SK-N-SH (cell line): ENCODE measurements around the gene LGI4. TPM values are rescaled to one million over a fixed set of nuclear protein-coding genes. Genes with fewer than 3 reads are reported as not detected.

Experiments used
- CTCF ChIA-PET: fragments of 300-600, 350-600 bp; formaldehyde crosslinking; extraction: SDS; loops from one replicate; lab custom pipeline; 2021; lab: Yijun Ruan, JAX
- POLR2A ChIA-PET: fragments of 350-600 bp; sonication (Branson Sonifier 250); formaldehyde crosslinking; extraction: SDS; loops from one replicate; lab custom pipeline; 2020; ENCODE audit warnings: antibody characterized with exemption, inconsistent platforms; lab: Yijun Ruan, JAX
- DNase-seq: peaks from one replicate; pipeline ENCODE4 v3.0.0; 2012
- H2AFZ ChIP-seq: fragments of 200-600 bp; sonication (generic); 2 replicates; pipeline ENCODE4 v1.8.1; 2016; ENCODE audit warnings: antibody characterized with exemption, mild to moderate bottlenecking, low read depth
- H3F3A ChIP-seq: fragments of 200-600 bp; sonication (generic); replicated peaks from 2 replicates; pipeline ENCODE3; 2016; ENCODE audit warnings: antibody characterized with exemption, mild to moderate bottlenecking; ENCODE audit not compliant: insufficient read depth
- H3K27ac ChIP-seq, 2 experiments: fragments of 200-500 bp in 1 of 2; fragments of 200-600 bp in 1 of 2; sonication (Bioruptor generic) in 1 of 2; sonication (generic), shearing (Covaris generic) in 1 of 2; 2 replicates each; pipeline versions ENCODE4 v1.5.1 to v1.6.1; 2014 to 2016; ENCODE audit warnings: low read depth in 2 of 2, inconsistent platforms in 1 of 2, low read length in 1 of 2, mild to moderate bottlenecking in 1 of 2, mixed read lengths in 1 of 2
- H3K27me3 ChIP-seq: fragments of 200-600 bp; sonication (generic), shearing (Covaris generic); 2 replicates; pipeline ENCODE4 v1.6.1; 2016; ENCODE audit warnings: mixed run types; ENCODE audit not compliant: insufficient read depth
- H3K36me3 ChIP-seq, 2 experiments: fragments of 200-500 bp in 1 of 2; fragments of 200-600 bp in 1 of 2; sonication (Bioruptor generic) in 1 of 2; sonication (generic) in 1 of 2; replicated peaks in 1 of 2; 2 replicates each; pipeline versions ENCODE3 to v1.5.1; 2014 to 2016; ENCODE audit warnings: low read length in 1 of 2, mild to moderate bottlenecking in 1 of 2; ENCODE audit not compliant: insufficient read depth in 2 of 2, control insufficient read depth in 1 of 2
- H3K4me1 ChIP-seq, 2 experiments: fragments of 200-500 bp in 1 of 2; fragments of 200-600 bp in 1 of 2; sonication (Bioruptor generic) in 1 of 2; sonication (generic), shearing (Covaris generic) in 1 of 2; 2 replicates each; pipeline versions ENCODE4 v1.5.1 to v1.6.1; 2014 to 2016; ENCODE audit warnings: low read depth in 1 of 2, low read length in 1 of 2, mixed run types in 1 of 2; ENCODE audit not compliant: insufficient read depth in 2 of 2, control insufficient read depth in 1 of 2
- H3K4me2 ChIP-seq: fragments of 200-600 bp; sonication (generic), shearing (Covaris generic); 2 replicates; pipeline ENCODE4 v1.6.1; 2017; ENCODE audit warnings: mixed run types
- H3K4me3 ChIP-seq, 2 experiments: fragments of 200-500 bp in 1 of 2; fragments of 200-600 bp in 1 of 2; sonication (Bioruptor generic) in 1 of 2; sonication (generic), shearing (Covaris generic) in 1 of 2; 2 replicates each; pipeline versions ENCODE4 v1.5.1 to v1.8.1; 2014 to 2016; ENCODE audit warnings: low read depth in 2 of 2, inconsistent platforms in 1 of 2, low read length in 1 of 2, mild to moderate bottlenecking in 1 of 2, mixed read lengths in 1 of 2, moderate library complexity in 1 of 2
- H3K79me2 ChIP-seq: fragments of 200-600 bp; sonication (generic); 2 replicates; pipeline ENCODE4 v1.8.1; 2017; ENCODE audit warnings: mild to moderate bottlenecking; ENCODE audit not compliant: insufficient read depth
- H3K9ac ChIP-seq: fragments of 200-600 bp; sonication (generic); 2 replicates; pipeline ENCODE4 v1.6.1; 2017; ENCODE audit warnings: mixed run types
- H3K9me2 ChIP-seq: fragments of 200-600 bp; sonication (generic); 2 replicates; pipeline ENCODE4 v1.6.1; 2017; ENCODE audit warnings: mixed run types
- H3K9me3 ChIP-seq: fragments of 200-600 bp; sonication (generic); 2 replicates; pipeline ENCODE4 v1.6.1; 2017; ENCODE audit warnings: mixed run types, mild to moderate bottlenecking, moderate library complexity
- H4K20me1 ChIP-seq: fragments of 200-600 bp; sonication (generic); 2 replicates; pipeline ENCODE4 v1.6.1; 2017; ENCODE audit warnings: mild to moderate bottlenecking, mixed run types; ENCODE audit not compliant: insufficient read depth
- CHD2 ChIP-seq: fragments of 150-350 bp; IDR thresholded peaks from 2 replicates; pipeline ENCODE4 v1.6.1; 2018; ENCODE audit warnings: low read length; ENCODE audit not compliant: partially characterized antibody
- ELF1 ChIP-seq: IDR thresholded peaks from 2 replicates; pipeline ENCODE4 v1.4.0; 2012
- EP300 ChIP-seq, 2 experiments: IDR thresholded peaks; 2 replicates each; pipeline versions ENCODE4 v1.4.0 to v1.6.1; 2012; ENCODE audit warnings: borderline replicate concordance in 1 of 2, low read depth in 1 of 2, low read length in 1 of 2
- EZH2phosphoT487 ChIP-seq: fragments of 200-600 bp; sonication (generic); IDR thresholded peaks from 2 replicates; pipeline ENCODE4 v1.6.1; 2017; ENCODE audit warnings: low read depth, mixed run types, mild to moderate bottlenecking, antibody characterized with exemption, moderate library complexity, borderline replicate concordance
- FOXJ3 ChIP-seq: sonication (generic); formaldehyde crosslinking; IDR thresholded peaks from 2 replicates; pipeline ENCODE4 v1.5.1; 2020; ENCODE audit warnings: mild to moderate bottlenecking, missing genetic modification reagents
- FOXM1 ChIP-seq: IDR thresholded peaks from 2 replicates; pipeline ENCODE4 v1.4.0; 2012; ENCODE audit warnings: low read depth, mild to moderate bottlenecking
- GABPA ChIP-seq: IDR thresholded peaks from 2 replicates; pipeline ENCODE4 v1.4.0; 2012; ENCODE audit warnings: low read depth, mild to moderate bottlenecking
- GATA2 ChIP-seq: sonication (generic); formaldehyde crosslinking; IDR thresholded peaks from 2 replicates; pipeline ENCODE4 v1.5.0; 2020; ENCODE audit warnings: mild to moderate bottlenecking, missing genetic modification reagents
- JUND ChIP-seq: IDR thresholded peaks from 2 replicates; pipeline ENCODE4 v1.4.0; 2012
- MXI1 ChIP-seq: IDR thresholded peaks from 2 replicates; pipeline ENCODE4 v1.6.1; 2012; ENCODE audit warnings: mild to moderate bottlenecking, low read depth, low read length, improper control_type of control experiment
- POLR2AphosphoS5 ChIP-seq: IDR thresholded peaks from 2 replicates; pipeline ENCODE4 v1.6.1; 2012; ENCODE audit warnings: low read depth, low read length
- RAD21 ChIP-seq: IDR thresholded peaks from 2 replicates; pipeline ENCODE4 v1.6.1; 2012; ENCODE audit warnings: mild to moderate bottlenecking, low read length
- RCOR1 ChIP-seq: fragments of 150-350 bp; IDR thresholded peaks from 2 replicates; pipeline ENCODE4 v1.6.1; 2017; ENCODE audit warnings: antibody characterized with exemption, low read length
- RFX5 ChIP-seq: IDR thresholded peaks from 2 replicates; pipeline ENCODE4 v1.6.1; 2012; ENCODE audit warnings: mild to moderate bottlenecking, improper control_type of control experiment, low read length
- SMC3 ChIP-seq: IDR thresholded peaks from 2 replicates; pipeline ENCODE4 v1.6.1; 2012; ENCODE audit warnings: low read depth, low read length, improper control_type of control experiment
- TAF1 ChIP-seq: IDR thresholded peaks from 2 replicates; pipeline ENCODE4 v1.6.1; 2012; ENCODE audit warnings: low read depth, mild to moderate bottlenecking, low read length, moderate library complexity, borderline replicate concordance
- TCF12 ChIP-seq: IDR thresholded peaks from 2 replicates; pipeline ENCODE4 v1.4.0; 2012
- TEAD4 ChIP-seq: IDR thresholded peaks from 2 replicates; pipeline ENCODE4 v1.4.0; 2012; ENCODE audit warnings: mild to moderate bottlenecking, borderline replicate concordance; ENCODE audit not compliant: insufficient read depth
- YY1 ChIP-seq: IDR thresholded peaks from 2 replicates; pipeline ENCODE4 v1.4.0; 2012; ENCODE audit warnings: low read depth, mild to moderate bottlenecking
- WGBS: methylation state at CpG from one replicate; pipeline ENCODE4 v1.1.6; 2017; ENCODE audit warnings: low lambda C conversion rate; 5-methylcytosine and 5-hydroxymethylcytosine counted together
- polyA plus RNA-seq, 3 experiments: library from polyadenylated mRNA; depleted of rRNA; stranded (reverse); fragments of >200 nt; gene quantifications; 2 replicates each; pipeline ENCODE4 v1.2.3, GENCODE V29; 2012
- TF ChIP-seq, protein P1 (sequence below): IDR thresholded peaks from 2 replicates; pipeline ENCODE4; 2012
- TF ChIP-seq, protein P2 (sequence below): IDR thresholded peaks from 2 replicates; pipeline ENCODE4 v1.6.1; 2012; ENCODE audit warnings: mild to moderate bottlenecking, low read depth, low read length, moderate library complexity
- TF ChIP-seq, protein P3 (sequence below): IDR thresholded peaks from 2 replicates; pipeline ENCODE4 v1.4.0; 2012; ENCODE audit warnings: low read depth
- TF ChIP-seq, protein P4 (sequence below): fragments of 200-600 bp; sonication (generic); IDR thresholded peaks from 2 replicates; pipeline ENCODE4 v1.6.1; 2017; ENCODE audit warnings: antibody characterized with exemption, mild to moderate bottlenecking, moderate library complexity

The LGI4 gene
- polyA plus RNA-seq, 1 of the 3 experiments (the other 2 are of a cell fraction) = 0.05 TPM

DNA sequence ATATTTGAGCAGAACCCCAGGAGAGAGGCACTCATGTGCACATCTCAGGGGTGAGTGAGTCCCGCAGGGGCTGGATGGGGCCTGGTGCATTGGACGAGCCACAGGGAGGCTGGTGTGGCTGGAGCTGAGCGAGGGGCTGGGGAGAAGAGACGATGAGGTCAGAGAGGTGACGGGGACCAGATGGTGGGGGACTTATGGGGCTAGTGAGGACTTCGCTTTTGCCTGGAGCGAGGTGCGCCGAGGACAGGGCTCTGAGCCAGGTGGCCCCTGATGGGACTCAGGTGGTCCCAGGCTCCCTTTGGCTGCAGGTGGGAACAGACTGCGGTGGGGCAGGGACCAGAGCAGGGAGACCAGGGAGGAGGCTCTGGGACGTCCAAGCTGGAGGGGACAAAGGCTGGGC, 26.1 kb downstream of the LGI4 start:
- Histone ChIP-seq H3K27me3 (no peaks in the 10 kb centered on the region), H3K36me3 (no peaks in the 10 kb centered on the region), H2AFZ (no peak overlapping the region), H3K9me2 (no peaks in the 10 kb centered on the region), H4K20me1 (no peaks in the 10 kb centered on the region), H3K27ac (no peak overlapping the region), H3K4me1 (no peaks in the 10 kb centered on the region), H3K9ac (no peak overlapping the region), H3K4me2 (no peak overlapping the region), H3K9me3 (no peaks in the 10 kb centered on the region), H3K4me3 (no peak overlapping the region), H3K79me2 (no peaks in the 10 kb centered on the region), H3F3A (peaks cover 4% of the 10 kb centered on the region)
- 80% methylated on average over 10 of the region's 11 CpGs for WGBS
- no peak for DNase-seq
- ChIA-PET POLR2A (no interaction called here), CTCF (interaction anchor here (1.1 kb wide), 1 partner anchor 42 kb away, joined by 5 read pairs; no protein-coding TSS in a partner anchor)
- TF ChIP-seq TAF1 (no peak), GATA2 (CRISPR knock-in tag) (no peak), RFX5 (no peak), MXI1 (no peak), FOXJ3 (CRISPR knock-in tag) (no peak), EZH2phosphoT487 (no peak), YY1 (no peak), FOXM1 (no peak)
- TF ChIP-seq, protein P1, sequence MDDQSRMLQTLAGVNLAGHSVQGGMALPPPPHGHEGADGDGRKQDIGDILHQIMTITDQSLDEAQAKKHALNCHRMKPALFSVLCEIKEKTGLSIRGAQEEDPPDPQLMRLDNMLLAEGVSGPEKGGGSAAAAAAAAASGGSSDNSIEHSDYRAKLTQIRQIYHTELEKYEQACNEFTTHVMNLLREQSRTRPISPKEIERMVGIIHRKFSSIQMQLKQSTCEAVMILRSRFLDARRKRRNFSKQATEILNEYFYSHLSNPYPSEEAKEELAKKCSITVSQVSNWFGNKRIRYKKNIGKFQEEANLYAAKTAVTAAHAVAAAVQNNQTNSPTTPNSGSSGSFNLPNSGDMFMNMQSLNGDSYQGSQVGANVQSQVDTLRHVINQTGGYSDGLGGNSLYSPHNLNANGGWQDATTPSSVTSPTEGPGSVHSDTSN = no peak

DNA sequence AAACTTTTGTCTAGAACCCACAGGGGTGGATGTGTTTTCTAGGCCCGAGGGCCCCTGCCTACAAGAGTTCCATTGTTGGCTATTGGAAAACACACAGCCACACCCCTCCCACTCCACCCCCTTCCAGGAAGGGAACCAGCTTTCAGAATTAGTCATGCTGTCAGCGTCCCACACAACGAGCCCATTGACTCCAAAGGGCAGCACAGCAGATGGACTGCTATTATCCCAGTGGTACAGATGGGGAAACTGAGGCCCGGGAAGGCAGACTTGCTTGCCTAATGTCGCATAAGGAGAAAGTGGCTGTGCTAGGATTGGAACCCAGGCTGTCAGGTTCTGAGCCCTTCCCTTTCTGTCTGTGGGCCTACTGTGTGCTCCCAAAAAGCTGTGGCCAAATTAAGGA, 27.3 kb downstream of the LGI4 start:
- no peaks in the 10 kb centered on the region for H3K9me3 ChIP-seq
- POLR2A ChIA-PET = no interaction called here
- no peak overlapping the region for H2AFZ ChIP-seq
- TF ChIP-seq TCF12 = no peak
- no peak for TF ChIP-seq FOXJ3 (CRISPR knock-in tag)
- no peak for TF ChIP-seq GABPA
- no peak for TF ChIP-seq FOXM1
- TF ChIP-seq YY1 = no peak
- no peak for TF ChIP-seq EZH2phosphoT487
- no peak for TF ChIP-seq RCOR1
- no peak for TF ChIP-seq RFX5
- TF ChIP-seq EP300 (IDR thresholded peaks at IDR 0.05; ENCODE audit: borderline replicate concordance in 1 of 2, low read depth in 1 of 2, low read length in 1 of 2) = no peak
- TF ChIP-seq ELF1 = no peak
- no peak for TF ChIP-seq RAD21
- TF ChIP-seq POLR2AphosphoS5 = no peak
- TF ChIP-seq, protein P2, sequence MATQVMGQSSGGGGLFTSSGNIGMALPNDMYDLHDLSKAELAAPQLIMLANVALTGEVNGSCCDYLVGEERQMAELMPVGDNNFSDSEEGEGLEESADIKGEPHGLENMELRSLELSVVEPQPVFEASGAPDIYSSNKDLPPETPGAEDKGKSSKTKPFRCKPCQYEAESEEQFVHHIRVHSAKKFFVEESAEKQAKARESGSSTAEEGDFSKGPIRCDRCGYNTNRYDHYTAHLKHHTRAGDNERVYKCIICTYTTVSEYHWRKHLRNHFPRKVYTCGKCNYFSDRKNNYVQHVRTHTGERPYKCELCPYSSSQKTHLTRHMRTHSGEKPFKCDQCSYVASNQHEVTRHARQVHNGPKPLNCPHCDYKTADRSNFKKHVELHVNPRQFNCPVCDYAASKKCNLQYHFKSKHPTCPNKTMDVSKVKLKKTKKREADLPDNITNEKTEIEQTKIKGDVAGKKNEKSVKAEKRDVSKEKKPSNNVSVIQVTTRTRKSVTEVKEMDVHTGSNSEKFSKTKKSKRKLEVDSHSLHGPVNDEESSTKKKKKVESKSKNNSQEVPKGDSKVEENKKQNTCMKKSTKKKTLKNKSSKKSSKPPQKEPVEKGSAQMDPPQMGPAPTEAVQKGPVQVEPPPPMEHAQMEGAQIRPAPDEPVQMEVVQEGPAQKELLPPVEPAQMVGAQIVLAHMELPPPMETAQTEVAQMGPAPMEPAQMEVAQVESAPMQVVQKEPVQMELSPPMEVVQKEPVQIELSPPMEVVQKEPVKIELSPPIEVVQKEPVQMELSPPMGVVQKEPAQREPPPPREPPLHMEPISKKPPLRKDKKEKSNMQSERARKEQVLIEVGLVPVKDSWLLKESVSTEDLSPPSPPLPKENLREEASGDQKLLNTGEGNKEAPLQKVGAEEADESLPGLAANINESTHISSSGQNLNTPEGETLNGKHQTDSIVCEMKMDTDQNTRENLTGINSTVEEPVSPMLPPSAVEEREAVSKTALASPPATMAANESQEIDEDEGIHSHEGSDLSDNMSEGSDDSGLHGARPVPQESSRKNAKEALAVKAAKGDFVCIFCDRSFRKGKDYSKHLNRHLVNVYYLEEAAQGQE = no peak
- no peak for TF ChIP-seq SMC3
- no peak for TF ChIP-seq CHD2
- TF ChIP-seq, protein P3, sequence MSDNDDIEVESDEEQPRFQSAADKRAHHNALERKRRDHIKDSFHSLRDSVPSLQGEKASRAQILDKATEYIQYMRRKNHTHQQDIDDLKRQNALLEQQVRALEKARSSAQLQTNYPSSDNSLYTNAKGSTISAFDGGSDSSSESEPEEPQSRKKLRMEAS = no peak
- TF ChIP-seq, protein P4, sequence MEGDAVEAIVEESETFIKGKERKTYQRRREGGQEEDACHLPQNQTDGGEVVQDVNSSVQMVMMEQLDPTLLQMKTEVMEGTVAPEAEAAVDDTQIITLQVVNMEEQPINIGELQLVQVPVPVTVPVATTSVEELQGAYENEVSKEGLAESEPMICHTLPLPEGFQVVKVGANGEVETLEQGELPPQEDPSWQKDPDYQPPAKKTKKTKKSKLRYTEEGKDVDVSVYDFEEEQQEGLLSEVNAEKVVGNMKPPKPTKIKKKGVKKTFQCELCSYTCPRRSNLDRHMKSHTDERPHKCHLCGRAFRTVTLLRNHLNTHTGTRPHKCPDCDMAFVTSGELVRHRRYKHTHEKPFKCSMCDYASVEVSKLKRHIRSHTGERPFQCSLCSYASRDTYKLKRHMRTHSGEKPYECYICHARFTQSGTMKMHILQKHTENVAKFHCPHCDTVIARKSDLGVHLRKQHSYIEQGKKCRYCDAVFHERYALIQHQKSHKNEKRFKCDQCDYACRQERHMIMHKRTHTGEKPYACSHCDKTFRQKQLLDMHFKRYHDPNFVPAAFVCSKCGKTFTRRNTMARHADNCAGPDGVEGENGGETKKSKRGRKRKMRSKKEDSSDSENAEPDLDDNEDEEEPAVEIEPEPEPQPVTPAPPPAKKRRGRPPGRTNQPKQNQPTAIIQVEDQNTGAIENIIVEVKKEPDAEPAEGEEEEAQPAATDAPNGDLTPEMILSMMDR = no peak
- TF ChIP-seq JUND = no peak
- TF ChIP-seq TEAD4 = no peak

More for the DNA sequence above, 27.3 kb downstream of the LGI4 start:
- peaks cover 4% of the 10 kb centered on the region for H3F3A ChIP-seq
- 4% methylated on average over 5 of the region's 5 CpGs for WGBS
- H3K4me3 ChIP-seq = no peak overlapping the region
- H3K27me3 ChIP-seq = no peaks in the 10 kb centered on the region
- no peak overlapping the region for H3K4me2 ChIP-seq
- no peak overlapping the region for H3K9ac ChIP-seq
- H3K79me2 ChIP-seq = no peaks in the 10 kb centered on the region
- H3K36me3 ChIP-seq = no peaks in the 10 kb centered on the region
- DNase-seq = no peak
- H3K4me1 ChIP-seq = no peaks in the 10 kb centered on the region
- CTCF ChIA-PET = interaction anchor here (0.6 to 1.5 kb wide), 5 partner anchors 8 to 46 kb away, joined by 3 to 6 read pairs (median 5); partner anchors contain the start of gene FXYD3
- H4K20me1 ChIP-seq = no peaks in the 10 kb centered on the region
- no peaks in the 10 kb centered on the region for H3K9me2 ChIP-seq
- no peak overlapping the region for H3K27ac ChIP-seq
